ENCODE measurements around the gene PIGL. TPM values are rescaled to one million over a fixed set of nuclear protein-coding genes. Genes with fewer than 3 reads are reported as not detected.
A peak's percentile ranks its signal among the peaks of the same experiment; 100 is the strongest.

Gene PIGL
- total RNA-seq, 1 donor, result 23.3 TPM

- H3K4me3 ChIP-seq (ENCODE audit: low read depth, low read length), result no peak overlapping the region
- no peak for TF ChIP-seq CTCF (IDR thresholded peaks at IDR 0.05; ENCODE audit: insufficient read depth, low read length)
- peak; percentile 78 for DNase-seq (ENCODE audit: low read depth)
Observed at GRCh38 chr17:16342979-16343378, 126.0 kb downstream of the PIGL start.

DNA sequence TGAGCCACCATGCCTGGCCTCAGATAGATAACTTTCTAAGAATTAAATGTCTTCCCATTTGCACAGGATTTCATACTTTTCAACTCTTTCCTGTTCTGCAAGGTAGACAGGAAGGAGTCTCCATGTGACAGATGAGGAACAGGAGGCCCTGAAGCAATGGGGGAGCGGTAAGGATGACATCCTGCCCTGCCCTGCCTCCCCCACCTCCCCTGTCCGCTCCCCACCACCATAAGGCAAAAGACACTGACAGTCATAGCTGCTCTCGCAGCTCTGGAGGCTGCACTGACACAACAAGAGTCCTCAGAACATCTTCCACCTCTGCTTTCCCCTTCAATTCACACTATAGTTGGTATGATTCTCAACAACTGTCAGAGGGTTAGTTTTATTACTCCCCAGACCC, 126.6 kb downstream of the PIGL start:
- no peak for TF ChIP-seq CTCF (IDR thresholded peaks at IDR 0.05; ENCODE audit: insufficient read depth, low read length)
- no peak for DNase-seq (ENCODE audit: low read depth)
- no peak overlapping the region for H3K4me3 ChIP-seq (ENCODE audit: low read depth, low read length)

- no peak overlapping the region for H3K4me3 ChIP-seq (ENCODE audit: low read depth, low read length)
- no peak for TF ChIP-seq CTCF (IDR thresholded peaks at IDR 0.05; ENCODE audit: insufficient read depth, low read length)
- DNase-seq (ENCODE audit: low read depth), result no peak
Observed at GRCh38 chr17:16345565-16345964, 128.6 kb downstream of the PIGL start.

DNA sequence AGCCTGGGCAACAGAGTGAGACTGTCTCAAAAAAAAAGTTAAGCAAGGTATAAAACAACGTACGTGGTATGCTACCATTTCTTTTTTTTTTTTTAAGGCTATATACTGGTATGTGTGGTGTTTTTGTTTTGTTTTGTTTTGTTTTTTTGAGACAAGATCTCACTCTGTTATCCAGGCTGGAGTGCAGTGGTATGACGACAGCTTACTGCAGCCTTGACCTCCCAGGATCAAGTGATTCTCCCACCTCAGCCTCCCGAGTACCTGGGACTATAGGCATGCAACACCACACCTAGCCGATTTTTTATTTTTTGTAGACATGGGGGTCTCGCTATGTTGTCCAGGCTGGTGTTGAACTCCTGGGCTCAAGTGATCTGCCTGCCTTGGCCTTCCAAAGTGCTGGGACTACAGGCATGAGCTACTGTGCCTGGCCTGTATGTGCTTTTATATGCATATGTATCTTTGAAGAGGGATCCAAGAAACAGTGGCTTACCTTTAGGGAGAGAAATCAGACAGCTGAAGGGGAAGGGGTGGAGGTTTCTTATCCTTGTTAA, 129.8 kb downstream of the PIGL start:
- H3K4me3 ChIP-seq (ENCODE audit: low read depth, low read length), result no peak overlapping the region
- no peak for TF ChIP-seq CTCF (IDR thresholded peaks at IDR 0.05; ENCODE audit: insufficient read depth, low read length)
- no peak for DNase-seq (ENCODE audit: low read depth)

GRCh38 chr17:16348586-16348985, 131.6 kb downstream of the PIGL start:
- DNase-seq (ENCODE audit: low read depth), result no peak
- TF ChIP-seq CTCF (IDR thresholded peaks at IDR 0.05; ENCODE audit: insufficient read depth, low read length), result no peak
- H3K4me3 ChIP-seq (ENCODE audit: low read depth, low read length), result no peak overlapping the region

GRCh38 chr17:16349431-16349830, 132.4 kb downstream of the PIGL start:
- H3K4me3 ChIP-seq (ENCODE audit: low read depth, low read length), result no peak overlapping the region
- no peak for TF ChIP-seq CTCF (IDR thresholded peaks at IDR 0.05; ENCODE audit: insufficient read depth, low read length)
- no peak for DNase-seq (ENCODE audit: low read depth)

DNA sequence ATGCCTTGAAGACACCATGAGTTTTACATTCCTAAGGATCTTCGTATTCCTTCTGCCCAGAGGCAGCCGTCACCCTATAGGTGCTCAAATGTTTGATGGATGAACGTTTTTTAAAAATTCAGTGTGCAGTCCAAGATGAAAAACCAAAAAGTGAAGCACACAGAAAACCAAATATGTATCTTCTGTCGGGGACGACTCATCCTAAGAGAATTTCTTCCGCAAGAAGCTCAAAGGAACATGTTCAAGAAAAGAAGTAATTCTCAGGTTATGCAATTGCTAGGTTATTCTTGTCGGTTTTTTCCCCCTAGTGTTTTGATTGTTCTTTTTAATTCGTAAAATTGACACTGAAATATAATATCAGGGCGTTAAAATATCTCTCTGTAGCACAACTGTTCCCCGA, 134.8 kb downstream of the PIGL start:
- peak overlapping the region; percentile 74 for H3K4me3 ChIP-seq (ENCODE audit: low read depth, low read length)
- DNase-seq (ENCODE audit: low read depth), result peak; percentile 56
- no peak for TF ChIP-seq CTCF (IDR thresholded peaks at IDR 0.05; ENCODE audit: insufficient read depth, low read length)

All from fibroblast of the aortic adventitia (primary cell).